HG03575 (cell line): Measurements from ENCODE around the gene PDZD4.

ENCODE experiments used
- ATAC-seq: cut with Tn5 transposase; IDR thresholded peaks from one replicate; pipeline ENCODE4 v1.9.1; 2021; ENCODE audit not compliant: unreplicated experiment, insufficient number of reproducible peaks, low FRiP score; ENCODE audit errors: extremely low read depth

The PDZD4 gene

DNA sequence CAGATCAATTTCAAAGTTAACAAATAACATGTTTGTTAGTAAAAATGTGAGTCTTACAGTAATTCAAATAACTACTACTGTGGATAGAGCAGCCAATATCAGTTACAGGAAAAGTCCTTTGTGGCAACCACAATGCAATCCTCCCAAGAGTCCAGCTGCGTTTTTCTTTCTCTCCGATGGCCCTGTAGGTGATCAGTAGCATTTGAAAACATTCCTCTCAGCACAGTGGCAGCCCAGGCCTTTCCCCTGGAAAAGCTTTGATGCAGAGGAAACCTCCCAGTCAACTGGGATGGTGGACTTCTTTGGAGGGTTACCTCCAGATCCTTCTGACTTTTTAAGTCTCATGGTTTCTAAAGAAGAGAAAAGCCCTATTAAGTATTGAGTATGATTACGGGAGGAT lies 18.0 kb upstream of the PDZD4 start:
- no peak for ATAC-seq

DNA sequence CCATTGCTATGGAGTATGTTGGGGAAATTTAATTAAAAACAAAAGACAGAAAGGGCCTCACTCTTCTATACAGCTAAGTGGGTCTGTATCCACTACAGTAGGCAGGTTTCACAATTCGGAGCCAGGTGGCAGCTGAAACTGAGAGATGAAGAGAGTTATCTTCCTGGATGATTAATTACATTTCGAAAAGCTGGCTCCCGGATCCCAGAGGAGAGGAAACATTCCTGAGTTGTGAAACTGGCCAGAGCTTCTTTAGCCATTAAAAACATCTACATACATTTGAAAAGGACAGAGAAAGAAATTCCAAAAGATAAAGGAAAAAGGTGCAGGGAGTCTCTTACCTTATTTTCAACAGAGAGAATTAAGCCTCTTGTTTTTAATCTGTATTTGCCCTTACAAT lies 15.5 kb upstream of the PDZD4 start:
- ATAC-seq = no peak

DNA sequence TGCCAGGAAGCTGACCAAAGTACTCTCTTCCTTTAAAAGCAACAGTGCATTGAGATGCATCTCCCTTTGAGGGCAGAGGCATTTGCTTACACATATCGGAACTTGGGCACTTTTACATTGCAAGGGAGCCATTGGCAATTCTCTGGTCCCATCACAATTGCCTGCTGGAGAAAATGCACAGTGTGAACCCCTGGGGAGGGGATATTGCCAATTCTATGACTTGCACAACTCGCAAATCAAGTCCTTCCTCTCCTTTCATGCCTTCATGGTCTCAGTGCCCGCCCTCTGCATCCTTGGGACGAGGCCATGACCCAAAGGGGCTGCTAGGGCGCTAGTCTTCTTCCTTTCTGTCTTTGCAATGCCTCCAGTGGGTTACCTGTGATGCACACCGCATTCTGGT lies 14.9 kb upstream of the PDZD4 start:
- no peak for ATAC-seq

DNA sequence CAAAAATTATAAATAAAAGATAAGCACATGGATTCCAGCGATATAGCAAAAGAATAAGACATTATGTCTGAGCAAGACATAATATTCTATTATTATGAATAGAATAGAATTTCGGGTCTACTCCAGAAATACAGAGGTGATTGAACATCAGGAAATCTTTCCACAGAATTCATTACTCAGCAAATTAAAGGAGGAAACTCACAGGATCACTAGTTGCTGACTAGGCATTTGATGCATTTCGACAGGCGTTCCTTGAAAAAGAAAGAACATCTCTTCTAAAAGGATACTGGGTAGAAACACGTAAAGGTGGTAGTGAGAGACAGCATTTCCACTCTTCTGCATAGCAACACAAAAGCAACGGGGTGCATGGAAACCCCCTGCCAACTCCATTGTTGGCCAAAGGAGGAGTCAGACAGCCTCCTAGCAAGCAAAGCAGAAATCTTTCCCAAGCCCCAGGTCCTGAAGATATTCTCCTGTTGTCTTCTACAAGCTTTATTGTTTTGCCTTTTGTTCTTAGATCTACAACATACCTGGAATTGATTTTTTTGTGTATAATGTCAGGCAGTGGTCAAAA lies 14.3 kb upstream of the PDZD4 start:
- ATAC-seq = no peak

DNA sequence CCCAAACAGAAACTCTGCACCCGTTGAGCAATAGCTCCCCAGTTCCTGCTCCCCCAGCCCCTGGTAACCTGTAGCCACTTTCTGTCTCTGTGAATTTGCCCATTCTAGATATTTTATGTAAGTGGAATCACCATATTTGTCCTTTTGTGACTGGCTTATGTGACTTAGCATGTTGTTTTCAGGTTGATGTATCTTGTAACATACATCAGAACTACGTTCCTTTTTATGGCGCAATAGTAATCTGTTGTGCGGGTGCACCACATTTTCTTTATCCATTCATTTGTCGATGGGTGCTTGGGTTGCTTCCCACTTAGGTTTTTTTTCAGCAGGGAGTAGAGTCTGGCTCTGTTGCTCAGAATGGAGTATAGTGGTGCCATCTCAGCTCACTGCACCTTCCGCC lies 6.6 kb upstream of the PDZD4 start:
- no peak for ATAC-seq

DNA sequence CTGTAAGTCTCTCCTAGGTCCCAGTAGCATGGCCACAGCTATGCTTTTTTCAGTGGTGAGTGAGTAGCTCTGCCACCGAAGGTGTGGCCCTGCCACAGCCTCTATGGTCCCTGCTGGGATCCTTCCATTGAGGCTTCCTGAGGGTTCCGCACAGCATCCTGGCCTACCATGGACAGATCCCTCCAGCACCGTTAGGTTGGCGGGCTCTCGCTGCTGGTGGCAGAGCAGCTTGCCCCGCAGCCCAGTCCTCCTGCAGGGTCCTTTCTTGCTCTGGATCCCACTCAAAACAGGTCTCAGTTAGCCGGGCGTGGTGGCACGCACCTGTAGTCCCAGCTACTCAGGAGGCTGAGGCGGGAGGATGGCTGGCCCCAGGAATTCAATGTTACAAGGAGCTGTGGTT lies 2.4 kb upstream of the PDZD4 start:
- ATAC-seq = no peak

DNA sequence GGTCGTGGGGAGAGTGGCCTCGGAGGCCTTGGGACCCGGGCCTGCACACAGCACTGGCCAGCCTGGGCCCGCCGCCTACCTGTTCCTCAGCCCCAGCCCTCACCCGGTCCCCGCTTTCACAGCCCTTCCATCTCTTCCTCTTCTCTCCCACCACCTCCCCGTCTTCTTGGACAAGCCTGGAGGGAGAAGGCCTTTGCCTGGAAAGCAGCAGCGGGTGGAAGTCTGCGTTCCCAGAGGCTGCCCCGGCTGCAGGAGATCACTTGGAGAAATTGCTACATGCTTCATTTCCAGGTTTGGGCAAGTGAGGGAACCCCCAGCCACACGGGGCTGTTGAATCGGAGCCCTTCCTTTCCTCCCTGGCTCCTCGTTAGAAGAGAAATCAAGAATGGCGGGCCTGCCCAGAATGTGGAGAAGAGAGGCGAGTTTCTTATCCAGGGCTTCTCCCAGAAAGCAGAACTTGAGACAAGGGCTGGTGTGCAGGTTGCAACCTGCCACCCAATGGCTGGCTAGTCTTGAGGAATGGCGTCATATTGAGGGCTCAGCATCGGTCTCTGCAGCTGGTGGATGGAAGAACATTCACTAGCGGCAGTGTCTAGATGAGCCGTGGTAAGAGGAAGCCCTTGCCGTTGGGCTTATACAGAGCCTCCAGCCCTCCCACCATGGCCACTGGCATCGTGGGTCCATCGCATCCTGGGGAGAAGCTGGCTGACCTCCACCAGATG lies 1.2 kb upstream of the PDZD4 start:
- ATAC-seq = no peak

DNA sequence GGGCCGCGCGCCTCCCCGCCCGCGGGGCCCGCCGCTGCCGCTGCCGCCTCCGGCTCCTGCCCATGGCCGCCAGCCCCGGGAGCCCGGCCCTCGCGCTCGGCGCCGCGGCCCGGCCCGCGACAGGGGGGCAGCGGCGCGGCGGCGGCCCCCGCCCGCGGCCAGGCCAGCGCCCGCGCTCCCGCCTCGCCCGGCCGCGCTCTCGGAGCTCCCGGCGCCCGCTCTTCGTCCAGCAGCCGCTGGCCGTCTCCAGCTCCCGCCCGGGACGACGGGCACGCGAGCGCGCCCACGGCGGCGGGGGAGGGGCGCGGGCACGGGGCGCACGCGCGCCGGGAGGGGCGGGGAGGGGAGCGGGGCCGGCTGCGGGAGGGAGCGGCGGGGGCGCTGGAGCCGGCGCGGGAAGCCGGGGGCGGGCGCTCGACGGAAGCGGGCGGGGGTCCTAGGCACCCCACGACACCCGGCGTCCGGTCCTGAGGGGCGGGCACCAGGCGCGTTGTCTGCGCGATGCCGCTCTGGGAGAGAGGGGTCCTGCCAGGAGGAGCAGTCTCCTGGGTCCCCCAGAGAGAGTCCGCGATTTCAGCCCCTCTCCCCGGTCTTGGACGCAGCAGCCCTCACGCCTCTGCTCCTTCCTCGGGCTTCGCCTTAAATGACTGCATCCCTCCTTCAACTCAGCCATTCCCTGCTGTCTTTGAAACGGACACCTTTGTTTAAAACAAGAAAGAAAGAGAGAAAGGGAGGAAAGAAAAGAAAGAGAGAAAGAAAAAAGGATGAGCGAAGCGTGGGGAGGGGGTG lies 490 bp upstream of the PDZD4 start:
- ATAC-seq = no peak

DNA sequence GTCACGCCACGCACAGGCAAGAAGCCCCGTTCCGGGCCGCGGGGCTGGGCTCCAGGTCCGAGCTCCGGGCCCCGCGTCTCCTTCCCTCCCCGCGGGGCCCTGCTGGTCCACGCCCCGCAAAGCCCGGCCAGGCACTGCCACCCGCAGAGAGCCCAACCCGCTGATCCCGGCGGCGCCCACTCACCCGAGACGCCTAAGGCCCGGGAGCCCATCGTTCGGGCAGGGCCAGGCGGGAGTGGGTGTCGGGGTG lies 870 bp downstream of the PDZD4 start:
- no peak for ATAC-seq

DNA sequence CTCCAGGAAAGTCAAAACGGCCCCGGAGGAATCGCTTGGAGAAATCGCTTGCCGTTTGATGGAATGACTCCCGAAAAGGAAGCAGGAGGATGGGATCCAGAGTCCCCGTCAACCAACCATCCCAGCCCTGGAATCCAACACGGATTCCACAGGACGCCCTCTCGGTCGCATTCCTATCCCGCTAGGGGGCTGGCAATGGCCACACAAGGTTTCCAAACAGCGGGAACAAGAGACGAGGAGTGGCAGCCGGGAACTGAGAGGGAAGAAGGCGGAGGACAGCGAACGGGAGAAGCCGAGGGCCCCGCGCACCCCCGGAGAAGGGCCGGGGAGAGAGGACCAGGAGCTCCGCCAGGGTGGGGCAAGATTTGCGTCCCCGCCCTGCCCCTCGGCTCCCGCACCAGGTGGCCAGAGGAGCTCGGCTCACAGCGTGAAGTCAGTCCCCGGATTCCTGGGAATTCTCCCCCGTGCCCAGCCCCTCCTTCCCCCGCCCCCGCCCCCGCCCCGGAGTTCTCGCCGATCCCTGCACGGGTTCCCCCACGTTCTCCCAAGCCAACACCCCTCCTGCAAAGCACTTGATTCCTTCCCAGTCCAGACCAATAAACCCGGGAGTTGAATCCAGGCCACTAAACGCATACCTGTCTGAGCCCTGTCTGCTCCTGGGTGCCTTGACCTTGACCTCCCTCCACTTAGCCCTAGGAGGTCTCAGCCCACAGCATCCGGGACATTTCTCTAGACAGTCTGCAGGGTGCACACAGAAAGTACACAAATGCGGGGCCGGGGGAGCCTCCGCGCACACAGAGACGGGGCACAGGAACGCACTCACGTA lies 1.4 kb downstream of the PDZD4 start:
- ATAC-seq = no peak

DNA sequence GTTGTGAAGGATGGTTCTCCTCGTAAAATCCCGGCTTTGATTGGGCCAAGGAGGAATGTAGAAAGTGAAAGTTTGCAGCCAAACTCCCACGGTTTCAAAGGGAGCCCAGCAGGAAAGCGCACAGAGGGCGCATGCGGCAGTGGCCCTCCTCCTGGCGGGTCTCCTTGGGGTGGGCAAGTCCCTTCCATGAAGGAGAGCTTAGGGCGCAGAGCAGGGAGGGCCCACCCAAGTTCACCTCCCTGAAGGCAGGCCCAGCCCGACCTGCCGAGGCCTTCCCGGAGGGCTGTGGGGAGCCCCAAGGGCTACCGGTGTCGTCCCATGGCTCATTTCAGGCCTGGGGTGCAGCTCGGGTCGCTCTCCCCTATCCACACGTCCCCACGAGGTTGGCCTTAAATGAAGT lies 2.0 kb downstream of the PDZD4 start:
- ATAC-seq = no peak

DNA sequence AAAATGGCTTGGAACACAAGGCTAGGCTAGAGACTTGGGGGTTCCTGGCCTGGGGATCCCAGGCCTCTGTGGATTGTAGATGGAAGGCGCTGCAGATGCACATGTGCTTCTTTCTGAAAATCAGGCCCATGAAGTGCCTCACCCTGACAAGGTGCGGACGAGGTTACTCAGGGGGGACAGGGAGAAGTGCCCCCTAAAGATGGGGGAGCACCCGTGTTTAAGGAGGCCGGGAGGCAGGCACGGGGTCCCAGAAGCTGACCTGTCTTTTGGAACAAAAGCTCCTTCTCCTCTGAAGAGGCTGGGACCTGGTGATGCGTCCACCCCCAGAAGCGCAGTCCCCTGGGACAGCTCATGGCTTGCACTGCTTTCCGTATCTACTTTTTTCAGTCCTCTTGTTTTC lies 2.4 kb downstream of the PDZD4 start:
- ATAC-seq = no peak

DNA sequence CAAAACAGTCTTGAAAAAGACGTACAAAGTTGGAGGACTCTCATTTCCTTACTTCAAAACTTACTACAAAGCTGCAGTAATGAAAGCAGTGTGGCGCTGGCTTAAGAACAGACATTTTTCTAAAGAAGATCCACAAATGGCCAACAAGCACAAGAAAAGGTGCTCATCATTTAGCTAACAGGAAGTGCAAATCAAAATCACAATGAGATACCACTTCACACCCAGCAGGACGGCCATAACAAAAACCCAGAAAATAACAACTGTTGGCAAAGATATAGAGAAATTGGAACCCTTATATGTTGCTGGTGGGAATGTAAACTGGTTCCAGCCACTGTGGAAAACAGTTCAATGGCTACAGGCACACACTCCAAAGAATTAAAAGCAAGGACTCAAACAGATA lies 3.3 kb downstream of the PDZD4 start:
- no peak for ATAC-seq

DNA sequence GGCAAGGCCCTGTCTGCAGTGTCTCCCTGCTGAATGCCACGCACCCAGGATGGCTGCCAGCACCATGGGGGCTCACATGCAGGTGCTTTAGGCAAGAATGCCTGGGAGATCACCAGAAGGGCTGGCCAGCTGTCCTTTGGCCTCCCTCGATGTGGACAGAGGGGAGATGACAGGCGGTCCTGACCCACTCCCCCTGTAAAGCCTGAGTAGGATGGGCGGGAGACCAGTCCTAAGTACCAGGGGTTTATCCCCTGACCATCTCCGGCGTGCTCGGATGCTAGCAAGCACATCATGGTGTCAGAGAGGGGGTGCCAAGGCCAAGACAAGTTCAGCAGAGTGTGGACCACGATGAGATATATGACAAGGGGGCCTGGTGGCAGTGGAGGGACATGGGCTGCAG lies 5.3 kb downstream of the PDZD4 start:
- no peak for ATAC-seq

DNA sequence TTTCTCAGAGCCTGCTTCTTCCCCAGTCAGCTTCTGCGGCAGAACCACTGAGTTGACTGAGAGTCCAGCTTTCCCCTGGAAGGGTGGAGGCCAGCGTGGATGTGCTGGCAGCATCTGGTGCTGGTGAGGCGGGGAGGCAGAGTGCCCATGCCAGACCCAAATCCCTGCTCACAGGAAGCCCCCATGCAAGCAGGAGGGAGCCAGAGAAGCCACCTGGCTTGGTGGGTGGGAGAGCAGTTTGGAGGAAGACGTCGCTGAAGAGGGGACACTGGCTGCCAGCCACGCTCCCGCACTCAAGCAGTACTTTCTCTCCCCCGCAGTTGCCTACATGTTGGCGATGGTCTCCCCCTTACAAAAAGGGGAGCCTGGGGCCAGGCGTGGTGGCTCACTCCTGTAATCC lies 6.0 kb downstream of the PDZD4 start:
- no peak for ATAC-seq

DNA sequence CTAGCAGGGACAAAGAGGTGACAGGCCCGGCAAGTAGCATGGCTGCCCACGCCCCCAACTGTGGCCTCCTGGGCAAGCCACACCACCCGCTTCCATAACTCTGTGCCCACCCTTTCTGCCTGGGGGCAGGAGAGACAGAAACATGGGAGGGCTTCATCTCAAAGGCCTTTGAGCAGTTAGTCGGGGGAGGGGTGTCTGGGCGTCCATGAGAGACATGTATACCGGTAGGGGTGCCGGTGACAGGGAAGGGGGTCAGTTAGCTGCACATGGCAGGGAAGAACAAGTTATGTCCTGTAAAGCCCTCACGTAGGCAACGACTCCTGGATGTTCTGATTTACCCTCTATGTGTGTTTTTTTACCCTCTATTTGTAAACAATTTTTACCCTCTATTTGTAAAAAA lies 9.3 kb downstream of the PDZD4 start:
- no peak for ATAC-seq

DNA sequence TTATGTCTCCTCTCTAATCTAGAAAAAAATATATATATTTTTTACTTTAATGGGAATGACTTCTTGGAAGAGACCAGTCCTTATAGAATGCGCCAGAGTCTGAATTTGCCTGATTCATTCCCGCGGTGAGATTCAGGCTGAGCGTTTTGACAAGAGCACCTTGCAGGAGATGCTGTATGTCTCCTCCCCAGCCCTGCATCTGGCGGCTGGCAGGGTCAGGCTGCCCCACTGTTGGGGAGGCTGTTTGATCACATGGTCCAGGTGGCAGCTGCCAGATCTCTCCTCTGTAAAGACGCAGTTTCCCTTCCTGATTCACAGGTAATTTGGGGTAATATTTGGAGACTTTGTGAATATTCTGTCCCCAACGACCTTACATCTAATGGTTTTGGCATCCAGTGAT lies 9.7 kb downstream of the PDZD4 start:
- no peak for ATAC-seq

DNA sequence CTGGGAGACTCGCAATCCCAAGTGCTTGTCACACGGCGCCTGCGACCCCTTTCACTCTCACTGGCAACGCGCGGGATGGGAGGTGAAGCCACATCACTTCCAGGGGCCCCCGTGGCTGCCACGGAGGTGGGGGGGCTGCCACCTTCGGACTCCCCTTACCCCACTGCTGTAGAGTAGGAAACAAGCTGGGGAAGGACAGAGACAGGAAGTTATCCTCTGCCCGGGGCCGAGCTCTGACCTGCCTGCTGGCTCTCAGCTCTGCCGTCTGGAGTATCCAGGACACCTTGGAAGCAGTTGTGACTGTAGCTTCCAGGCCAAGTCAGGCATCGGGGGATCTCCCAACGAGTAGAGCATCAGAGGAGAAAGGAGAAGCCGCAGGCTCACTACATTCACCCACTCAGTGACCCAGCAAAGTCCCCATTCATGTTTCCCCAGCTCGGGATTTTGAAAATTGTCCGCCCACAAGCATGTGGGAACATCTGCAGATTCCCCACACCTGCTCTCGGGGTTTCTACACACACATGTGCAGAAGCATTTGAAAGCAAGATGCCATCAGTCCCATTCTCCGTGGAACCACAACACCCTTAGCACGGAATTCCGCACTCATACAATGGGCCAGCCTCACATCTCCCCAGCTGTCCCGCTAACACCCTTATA lies 10.8 kb downstream of the PDZD4 start:
- ATAC-seq = no peak

DNA sequence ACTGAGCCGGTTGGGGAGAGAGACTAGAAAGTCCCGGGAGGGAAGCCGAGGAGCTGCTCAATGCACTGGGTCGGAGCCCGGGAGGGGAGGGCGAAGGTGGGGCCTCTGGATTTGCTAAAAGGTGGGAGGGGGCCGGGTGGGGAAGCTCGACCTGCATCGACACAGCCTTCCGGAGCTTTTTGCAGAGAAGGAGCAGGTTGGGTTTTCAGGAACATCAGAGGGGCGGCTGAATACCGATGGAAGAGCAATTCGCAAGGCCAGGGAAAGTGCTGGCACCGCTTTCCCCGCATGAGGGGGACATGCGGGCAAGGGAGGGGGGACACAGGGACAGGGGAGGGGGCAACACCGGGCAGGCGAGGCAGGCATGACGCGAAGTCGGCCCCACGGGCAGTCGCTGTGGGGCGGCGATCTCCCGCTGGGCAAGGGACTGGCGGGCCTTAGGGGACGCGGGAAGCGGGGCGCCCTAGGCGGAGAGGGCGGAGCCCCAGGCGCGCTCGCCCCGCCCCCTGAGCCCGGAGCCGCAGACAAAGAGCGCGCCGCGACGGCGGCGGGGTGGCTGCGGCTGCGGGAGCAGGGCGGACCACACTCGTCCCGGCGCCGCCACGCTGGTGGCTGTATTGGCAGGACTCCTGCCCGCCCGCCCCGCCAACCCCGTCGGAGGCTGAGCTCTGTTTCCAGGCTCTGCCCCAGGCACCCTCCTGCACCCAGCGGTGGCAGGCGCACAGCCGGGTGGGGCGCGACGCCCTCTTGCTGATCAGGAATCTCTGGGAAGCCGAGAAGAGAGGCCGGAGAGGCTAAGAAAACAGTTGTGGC lies 11.6 kb downstream of the PDZD4 start:
- ATAC-seq = no peak
